Mesendoderm (in vitro differentiated cells): ENCODE results near the gene XCR1.

ENCODE experiments used
- DNase-seq: peaks from one replicate; pipeline ENCODE4 v3.0.0; 2013
- H2AK5ac ChIP-seq: 2 replicates; pipeline ENCODE4 v1.6.1; 2013; ENCODE audit warnings: low read length, inconsistent platforms
- H2BK120ac ChIP-seq: 2 replicates; pipeline ENCODE4 v1.6.1; 2013; ENCODE audit warnings: low read depth, mild to moderate bottlenecking, low read length, moderate library complexity, mixed read lengths
- H2BK15ac ChIP-seq: replicated peaks from 2 replicates; pipeline ENCODE4 v1.6.1; 2013; ENCODE audit warnings: low read depth, mild to moderate bottlenecking, moderate library complexity
- H2BK5ac ChIP-seq: 2 replicates; pipeline ENCODE4 v1.6.1; 2013; ENCODE audit warnings: low read length, inconsistent platforms
- H3K18ac ChIP-seq: 2 replicates; pipeline ENCODE4 v1.6.1; 2013; ENCODE audit warnings: mild to moderate bottlenecking, low read length, mixed read lengths
- H3K23ac ChIP-seq: one replicate; pipeline ENCODE4 v1.6.1; 2013; ENCODE audit warnings: low read length
- H3K27ac ChIP-seq: 2 replicates; pipeline ENCODE4 v1.5.1; 2013; ENCODE audit warnings: low read depth, mild to moderate bottlenecking, inconsistent platforms, low read length, moderate library complexity
- H3K27me3 ChIP-seq: 2 replicates; pipeline ENCODE4 v1.6.1; 2013; ENCODE audit warnings: low read length, control low read depth, mild to moderate bottlenecking, inconsistent platforms; ENCODE audit not compliant: insufficient read depth, poor library complexity
- H3K36me3 ChIP-seq: 2 replicates; pipeline ENCODE4 v1.6.1; 2013; ENCODE audit warnings: low read length, inconsistent platforms; ENCODE audit not compliant: control insufficient read depth, insufficient read depth
- H3K4ac ChIP-seq: one replicate; pipeline ENCODE4 v1.6.1; 2013; ENCODE audit warnings: low read depth, mild to moderate bottlenecking, low read length, moderate library complexity
- H3K4me1 ChIP-seq: 2 replicates; pipeline ENCODE4 v1.6.1; 2013; ENCODE audit warnings: low read depth, low read length, inconsistent platforms; ENCODE audit not compliant: control insufficient read depth
- H3K4me2 ChIP-seq: 2 replicates; pipeline ENCODE4 v1.6.1; 2013; ENCODE audit warnings: low read length
- H3K4me3 ChIP-seq: 2 replicates; pipeline ENCODE4 v1.5.1; 2013; ENCODE audit warnings: mild to moderate bottlenecking, low read length
- H3K56ac ChIP-seq: one replicate; pipeline ENCODE4 v1.6.1; 2013; ENCODE audit warnings: low read length
- H3K79me1 ChIP-seq: 2 replicates; pipeline ENCODE4 v1.6.1; 2013; ENCODE audit warnings: low read length, inconsistent platforms
- H3K79me2 ChIP-seq: 2 replicates; pipeline ENCODE4 v1.6.1; 2013; ENCODE audit warnings: mild to moderate bottlenecking, low read length; ENCODE audit not compliant: control insufficient read depth, insufficient read depth
- H3K9ac ChIP-seq: 2 replicates; pipeline ENCODE4 v1.6.1; 2013; ENCODE audit warnings: low read length, inconsistent platforms
- H4K5ac ChIP-seq: one replicate; pipeline ENCODE4 v1.6.1; 2013; ENCODE audit warnings: low read length
- H4K8ac ChIP-seq: one replicate; pipeline ENCODE4 v1.6.1; 2013; ENCODE audit warnings: low read depth, mild to moderate bottlenecking, control low read depth, low read length, moderate library complexity
- WGBS: extraction: QIAGEN DNeasy Blood & Tissue Kit; methylation state at CpG from one replicate; pipeline ENCODE4 v1.1.7; 2013; ENCODE audit warnings: low lambda C conversion rate, missing lambda C conversion rate; ENCODE audit not compliant: insufficient coverage; ENCODE audit errors: extremely low coverage; 5-methylcytosine and 5-hydroxymethylcytosine counted together

Gene XCR1

DNA sequence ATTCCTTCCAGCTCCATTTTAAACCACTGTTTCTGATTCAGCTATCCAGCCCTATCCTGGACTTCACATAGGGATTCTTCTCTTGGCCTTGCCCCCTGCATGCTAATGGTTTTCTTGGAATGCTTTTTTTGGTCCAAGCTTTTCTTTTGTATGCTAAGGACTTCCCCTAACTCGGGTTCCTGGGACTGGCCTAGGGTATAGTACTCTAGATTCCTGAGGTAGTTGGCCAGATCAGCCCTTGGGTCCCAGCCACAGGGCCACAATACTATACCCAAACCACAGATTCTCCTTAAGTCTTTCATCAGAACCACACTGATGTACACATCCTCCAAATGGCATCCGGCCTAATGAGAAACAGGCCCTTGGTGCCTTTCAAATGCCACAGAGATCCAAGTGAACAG is 34.5 kb downstream of the XCR1 start:
- H3K4me3 ChIP-seq = no peak overlapping the region
- H2BK15ac ChIP-seq = no peak overlapping the region
- no peak overlapping the region for H3K4ac ChIP-seq
- H3K27ac ChIP-seq = no peak overlapping the region
- H3K36me3 ChIP-seq = no peaks in the 10 kb centered on the region
- no peak overlapping the region for H3K56ac ChIP-seq
- H2BK120ac ChIP-seq = no peak overlapping the region
- no peak overlapping the region for H3K18ac ChIP-seq
- no CpG with 5 or more reads among the region's 2 CpGs for WGBS
- no peak overlapping the region for H3K4me2 ChIP-seq
- H4K5ac ChIP-seq = no peak overlapping the region
- no peak overlapping the region for H4K8ac ChIP-seq
- peak; percentile 60 for DNase-seq
- no peaks in the 10 kb centered on the region for H3K27me3 ChIP-seq
- H3K23ac ChIP-seq = no peak overlapping the region
- no peak overlapping the region for H2AK5ac ChIP-seq
- H3K9ac ChIP-seq = no peak overlapping the region
- H3K4me1 ChIP-seq = peaks cover 13% of the 10 kb centered on the region
- no peak overlapping the region for H2BK5ac ChIP-seq
- H3K79me2 ChIP-seq = no peaks in the 10 kb centered on the region
- H3K79me1 ChIP-seq = peaks cover 5% of the 10 kb centered on the region

DNA sequence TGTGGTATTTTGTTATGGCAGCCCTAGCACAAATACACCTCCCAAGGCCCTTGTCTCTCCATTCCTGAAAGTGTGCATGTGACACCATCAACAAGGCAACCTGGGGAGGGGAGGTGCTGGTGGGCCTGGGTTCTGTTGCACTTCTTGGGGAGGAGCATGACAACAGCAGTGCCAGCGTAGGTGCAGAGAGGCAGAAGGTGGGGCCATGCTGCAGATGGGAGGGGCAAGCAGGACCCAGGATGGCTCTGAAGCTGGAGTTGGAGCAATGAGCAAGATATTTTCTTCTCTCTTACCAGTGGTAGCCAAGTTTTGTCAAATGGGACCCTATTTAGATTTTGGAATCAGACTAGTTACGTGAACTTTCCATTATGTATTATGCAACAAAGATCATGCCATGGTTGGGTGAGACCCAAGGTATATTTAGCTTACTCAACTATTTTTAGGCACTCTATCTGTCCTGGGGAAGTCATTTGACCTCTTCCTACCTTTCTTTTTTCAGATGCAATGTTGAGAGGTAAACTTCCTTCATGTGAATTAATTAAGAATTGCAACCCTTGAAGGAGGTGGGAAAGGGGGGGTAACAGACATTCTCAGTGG is 35.1 kb downstream of the XCR1 start:
- Histone ChIP-seq H3K4me3 (no peak overlapping the region), H3K56ac (no peak overlapping the region), H3K27me3 (no peaks in the 10 kb centered on the region), H3K79me2 (peaks cover 3% of the 10 kb centered on the region), H3K4me1 (peaks cover 13% of the 10 kb centered on the region), H3K27ac (no peak overlapping the region), H4K8ac (no peak overlapping the region), H2AK5ac (no peak overlapping the region), H4K5ac (no peak overlapping the region), H3K18ac (no peak overlapping the region), H3K36me3 (no peaks in the 10 kb centered on the region), H2BK15ac (no peak overlapping the region), H2BK120ac (no peak overlapping the region), H3K4ac (no peak overlapping the region), H3K79me1 (peaks cover 5% of the 10 kb centered on the region), H3K4me2 (no peak overlapping the region), H3K23ac (no peak overlapping the region), H2BK5ac (no peak overlapping the region), H3K9ac (no peak overlapping the region)
- no CpG with 5 or more reads among the region's 2 CpGs for WGBS
- DNase-seq = no peak

DNA sequence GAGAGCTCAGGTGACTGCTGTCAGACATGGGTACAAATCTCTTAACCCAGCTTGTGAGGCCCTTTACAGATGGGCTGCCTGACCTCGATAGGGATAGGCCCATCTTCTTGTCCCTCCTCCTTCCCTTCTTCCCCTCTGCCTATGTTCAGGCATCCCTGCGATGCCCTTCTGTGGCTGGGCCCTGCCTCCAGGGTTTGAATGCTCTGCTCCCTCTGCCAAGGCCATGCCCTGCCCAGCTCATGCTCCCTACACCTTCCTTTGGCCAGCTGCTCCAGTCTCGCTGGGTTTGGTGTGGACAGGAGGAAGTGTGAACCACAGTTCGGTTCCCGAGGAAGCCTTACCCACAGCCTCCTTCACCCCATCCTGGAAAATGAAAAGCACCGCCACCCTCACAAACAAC is 35.9 kb downstream of the XCR1 start:
- Histone ChIP-seq H2BK5ac (no peak overlapping the region), H3K4ac (no peak overlapping the region), H3K4me2 (no peak overlapping the region), H4K5ac (no peak overlapping the region), H3K27me3 (no peaks in the 10 kb centered on the region), H3K56ac (no peak overlapping the region), H2BK15ac (no peak overlapping the region), H3K27ac (no peak overlapping the region), H3K4me3 (no peak overlapping the region), H3K36me3 (no peaks in the 10 kb centered on the region), H2BK120ac (no peak overlapping the region), H3K18ac (no peak overlapping the region), H3K9ac (no peak overlapping the region), H3K79me2 (peaks cover 5% of the 10 kb centered on the region), H3K4me1 (peaks cover 13% of the 10 kb centered on the region), H3K79me1 (peaks cover 8% of the 10 kb centered on the region), H4K8ac (no peak overlapping the region), H2AK5ac (no peak overlapping the region), H3K23ac (peak overlapping the region; percentile 98)
- no CpG with 5 or more reads among the region's 6 CpGs for WGBS
- DNase-seq = no peak

DNA sequence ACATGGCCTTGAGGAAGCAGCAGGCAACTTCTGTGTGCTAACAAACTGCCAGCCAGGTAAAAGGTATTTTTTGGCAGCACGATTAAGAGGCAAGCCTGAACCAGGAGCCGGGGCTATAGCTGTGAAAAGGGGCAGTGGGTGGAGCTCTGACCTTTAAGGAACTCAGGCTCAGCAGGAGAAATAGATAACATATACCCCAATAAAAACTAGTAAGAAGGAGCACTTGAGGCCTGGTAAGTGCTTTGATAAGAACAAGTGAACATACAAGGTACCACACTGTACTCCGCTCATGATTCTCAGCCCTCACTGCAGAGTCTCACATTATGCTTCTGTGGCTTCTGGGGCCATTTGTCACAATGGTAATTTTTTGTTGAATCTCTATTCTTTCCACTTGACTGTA is 37.1 kb downstream of the XCR1 start:
- H2BK120ac ChIP-seq = no peak overlapping the region
- no peak overlapping the region for H2AK5ac ChIP-seq
- H4K8ac ChIP-seq = no peak overlapping the region
- H2BK15ac ChIP-seq = no peak overlapping the region
- no peak overlapping the region for H3K18ac ChIP-seq
- no peak overlapping the region for H3K4me3 ChIP-seq
- H3K4me1 ChIP-seq = peaks cover 13% of the 10 kb centered on the region
- H3K27ac ChIP-seq = no peak overlapping the region
- no peak overlapping the region for H3K9ac ChIP-seq
- H3K23ac ChIP-seq = no peak overlapping the region
- H3K4me2 ChIP-seq = no peak overlapping the region
- no peaks in the 10 kb centered on the region for H3K36me3 ChIP-seq
- H3K4ac ChIP-seq = no peak overlapping the region
- no peaks in the 10 kb centered on the region for H3K27me3 ChIP-seq
- peaks cover 11% of the 10 kb centered on the region for H3K79me1 ChIP-seq
- no CpG with 5 or more reads among the region's 3 CpGs for WGBS
- no peak overlapping the region for H2BK5ac ChIP-seq
- H3K79me2 ChIP-seq = peaks cover 5% of the 10 kb centered on the region
- no peak for DNase-seq
- no peak overlapping the region for H3K56ac ChIP-seq
- no peak overlapping the region for H4K5ac ChIP-seq

DNA sequence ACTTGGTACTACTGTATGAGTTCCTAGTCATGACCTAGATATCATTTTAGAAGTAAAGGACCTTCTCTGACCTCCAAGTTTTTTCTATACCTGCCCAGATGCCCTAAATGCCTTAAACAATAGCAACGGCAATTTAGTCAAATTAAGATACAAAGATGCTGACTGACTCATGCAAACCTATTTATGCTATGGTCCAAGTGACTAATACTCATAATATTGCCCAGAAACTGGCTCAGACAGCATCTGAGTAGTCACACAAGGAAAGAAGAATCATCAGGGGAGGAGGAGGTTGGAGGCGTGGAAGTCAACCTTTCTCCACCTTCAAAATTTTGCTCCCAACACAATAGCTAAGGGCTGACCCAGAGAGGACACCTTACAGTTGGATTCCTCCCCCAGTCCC is 38.5 kb downstream of the XCR1 start:
- Histone ChIP-seq H2BK120ac (no peak overlapping the region), H3K79me1 (peaks cover 11% of the 10 kb centered on the region), H3K4me2 (no peak overlapping the region), H3K4me1 (peaks cover 9% of the 10 kb centered on the region), H4K5ac (no peak overlapping the region), H3K56ac (no peak overlapping the region), H3K79me2 (peaks cover 5% of the 10 kb centered on the region), H3K27me3 (no peaks in the 10 kb centered on the region), H4K8ac (no peak overlapping the region), H3K4me3 (no peak overlapping the region), H2BK15ac (no peak overlapping the region), H3K27ac (no peak overlapping the region), H3K18ac (no peak overlapping the region), H2AK5ac (no peak overlapping the region), H3K23ac (no peak overlapping the region), H2BK5ac (no peak overlapping the region), H3K9ac (no peak overlapping the region), H3K4ac (no peak overlapping the region), H3K36me3 (no peaks in the 10 kb centered on the region)
- DNase-seq = no peak
- WGBS = no CpG with 5 or more reads among the region's 2 CpGs

DNA sequence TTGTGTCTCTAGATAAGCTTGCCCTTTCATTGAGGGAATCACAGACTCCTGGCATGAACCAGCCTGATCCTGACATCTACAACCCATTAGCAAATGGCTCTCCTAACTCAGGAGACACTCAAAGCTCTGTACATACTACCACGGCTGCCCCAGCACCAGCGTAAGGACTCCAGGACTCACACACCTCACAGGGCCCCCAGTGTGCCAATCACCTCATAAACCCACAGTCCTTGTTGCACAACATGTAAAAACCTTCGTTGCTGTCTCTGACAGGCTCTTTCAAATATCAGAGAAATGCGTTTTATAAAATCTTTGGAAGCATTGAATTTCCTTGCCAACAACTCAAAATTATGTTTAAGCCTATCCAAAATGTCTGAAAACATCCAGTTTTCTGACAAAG is 38.9 kb downstream of the XCR1 start:
- Histone ChIP-seq H3K27me3 (no peaks in the 10 kb centered on the region), H3K4me3 (no peak overlapping the region), H3K23ac (no peak overlapping the region), H3K79me1 (peaks cover 9% of the 10 kb centered on the region), H2BK15ac (no peak overlapping the region), H2BK5ac (no peak overlapping the region), H3K18ac (no peak overlapping the region), H3K4me2 (no peak overlapping the region), H3K4ac (no peak overlapping the region), H3K4me1 (peaks cover 7% of the 10 kb centered on the region), H4K5ac (no peak overlapping the region), H3K36me3 (no peaks in the 10 kb centered on the region), H4K8ac (no peak overlapping the region), H3K27ac (no peak overlapping the region), H2BK120ac (no peak overlapping the region), H3K56ac (no peak overlapping the region), H3K9ac (no peak overlapping the region), H3K79me2 (peaks cover 5% of the 10 kb centered on the region), H2AK5ac (no peak overlapping the region)
- no CpG with 5 or more reads among the region's 4 CpGs for WGBS
- DNase-seq = no peak
